Type B pancreatic cell (in vitro differentiated cells): ENCODE results near the gene NRXN2. TPM values are rescaled to one million over a fixed set of nuclear protein-coding genes. Genes with fewer than 3 reads are reported as not detected.

ENCODE experiments used
- DNase-seq: peaks from one replicate; pipeline ENCODE4 v3.0.0; 2021; ENCODE audit warnings: mixed read lengths; ENCODE audit not compliant: unreplicated experiment; ENCODE audit errors: extremely low spot score
- H3K27ac Mint-ChIP-seq: 2 replicates; pipeline ENCODE4 v1.8.0; 2021; ENCODE audit warnings: mild to moderate bottlenecking, mixed read lengths
- H3K27me3 Mint-ChIP-seq: 2 replicates; pipeline ENCODE4 v1.8.0; 2021; ENCODE audit warnings: mixed read lengths
- H3K36me3 Mint-ChIP-seq: 2 replicates; pipeline ENCODE4 v1.8.0; 2021; ENCODE audit warnings: mixed read lengths
- H3K4me1 Mint-ChIP-seq: one replicate; pipeline ENCODE4 v1.8.0; 2021; ENCODE audit warnings: mixed read lengths; ENCODE audit not compliant: unreplicated experiment
- H3K4me3 Mint-ChIP-seq: 2 replicates; pipeline ENCODE4 v1.8.0; 2021; ENCODE audit warnings: mild to moderate bottlenecking, mixed read lengths
- H3K9me3 Mint-ChIP-seq: 2 replicates; pipeline ENCODE4 v1.8.0; 2021; ENCODE audit warnings: mixed read lengths
- CTCF ChIP-seq: fragments of 200-600 bp; sonication (generic); conservative IDR thresholded peaks from 2 replicates; pipeline ENCODE4 v1.5.0; 2021; ENCODE audit warnings: antibody characterized with exemption, mild to moderate bottlenecking
- total RNA-seq: library from RNA; stranded (reverse); gene quantifications from 2 replicates; pipeline ENCODE4 v1.2.1, GENCODE V29; 2021; ENCODE audit warnings: low replicate concordance

The NRXN2 gene
- total RNA-seq, 1 donor from 2014 or later = 22.1 TPM

GRCh38 chr11:64753380-64754123, 30.6 kb upstream of the NRXN2 start:
- H3K4me1 Mint-ChIP-seq = peaks cover 5% of the 10 kb centered on the region
- H3K4me3 Mint-ChIP-seq = no peak overlapping the region
- H3K27me3 Mint-ChIP-seq = no peaks in the 10 kb centered on the region
- DNase-seq = no peak
- no peaks in the 10 kb centered on the region for H3K36me3 Mint-ChIP-seq
- no peak overlapping the region for H3K27ac Mint-ChIP-seq
- no peaks in the 10 kb centered on the region for H3K9me3 Mint-ChIP-seq
- no peak for TF ChIP-seq CTCF

GRCh38 chr11:64753019-64753379, 30.0 kb upstream of the NRXN2 start:
- Mint-ChIP-seq H3K27me3 (peaks cover 3% of the 10 kb centered on the region), H3K36me3 (no peaks in the 10 kb centered on the region), H3K27ac (no peak overlapping the region), H3K4me3 (no peak overlapping the region), H3K9me3 (no peaks in the 10 kb centered on the region), H3K4me1 (peaks cover 7% of the 10 kb centered on the region)
- no peak for TF ChIP-seq CTCF
- no peak for DNase-seq

- no peaks in the 10 kb centered on the region for H3K36me3 Mint-ChIP-seq
- DNase-seq = no peak
- H3K27me3 Mint-ChIP-seq = peaks cover 7% of the 10 kb centered on the region
- no peak overlapping the region for H3K4me3 Mint-ChIP-seq
- TF ChIP-seq CTCF = no peak
- peaks cover 9% of the 10 kb centered on the region for H3K4me1 Mint-ChIP-seq
- no peaks in the 10 kb centered on the region for H3K9me3 Mint-ChIP-seq
- H3K27ac Mint-ChIP-seq = no peak overlapping the region
Measured at GRCh38 chr11:64752175-64752970, 29.4 kb upstream of the NRXN2 start.

- Mint-ChIP-seq H3K9me3 (no peaks in the 10 kb centered on the region), H3K4me1 (peaks cover 9% of the 10 kb centered on the region), H3K27me3 (peaks cover 13% of the 10 kb centered on the region), H3K4me3 (no peak overlapping the region), H3K36me3 (no peaks in the 10 kb centered on the region), H3K27ac (no peak overlapping the region)
- no peak for DNase-seq
- no peak for TF ChIP-seq CTCF
Measured at GRCh38 chr11:64751580-64751979, 28.6 kb upstream of the NRXN2 start.

GRCh38 chr11:64751136-64751535, 28.1 kb upstream of the NRXN2 start:
- H3K27me3 Mint-ChIP-seq = peaks cover 16% of the 10 kb centered on the region
- no peak overlapping the region for H3K4me3 Mint-ChIP-seq
- no peak for TF ChIP-seq CTCF
- DNase-seq = no peak
- H3K9me3 Mint-ChIP-seq = no peaks in the 10 kb centered on the region
- H3K27ac Mint-ChIP-seq = no peak overlapping the region
- no peaks in the 10 kb centered on the region for H3K36me3 Mint-ChIP-seq
- H3K4me1 Mint-ChIP-seq = peaks cover 9% of the 10 kb centered on the region
